ENCODE results near the gene EI24.

The EI24 gene

DNA sequence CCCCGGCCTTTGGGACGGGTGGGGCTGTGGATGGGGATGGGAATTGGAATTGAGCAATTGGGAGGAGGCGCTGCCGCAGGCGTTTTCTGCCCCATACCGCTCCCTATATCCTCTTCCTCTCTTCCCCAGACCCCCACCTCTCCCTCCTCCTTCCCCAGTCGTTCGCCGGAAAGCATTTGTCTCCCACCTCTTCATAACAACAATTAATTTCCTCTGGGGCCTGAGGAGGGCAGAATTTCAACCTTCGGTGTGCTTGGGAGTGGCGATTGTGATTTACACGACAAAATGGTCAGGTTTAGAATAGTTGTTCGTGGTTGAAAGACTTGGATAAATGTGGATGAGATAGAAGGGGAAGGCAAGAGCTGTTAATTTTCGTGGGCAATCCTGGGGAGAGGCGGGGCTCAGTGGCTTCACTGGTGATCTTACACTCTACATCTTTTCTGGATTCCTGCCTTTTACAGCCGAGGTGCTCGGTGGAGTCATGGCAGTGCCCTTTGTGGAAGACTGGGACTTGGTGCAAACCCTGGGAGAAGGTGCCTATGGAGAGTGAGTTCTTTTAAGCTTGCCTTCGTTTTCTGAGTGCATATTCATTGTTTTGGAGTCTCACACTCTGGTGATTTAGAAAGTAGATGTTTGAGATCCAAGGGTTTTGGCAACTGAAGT, 57.1 kb downstream of the EI24 start:
- whole genome bisulfite sequencing, 2 experiments (ENCODE audit: insufficient coverage in 2 of 2): 0 to 4% methylated on average over 5 to 7 of the region's 18 CpGs
- Histone ChIP-seq H3K4me1 (ENCODE audit: control insufficient read depth, insufficient read depth, low read length, poor library complexity, severe bottlenecking) (no peaks in the 10 kb centered on the region), H3K9me3 (ENCODE audit: control insufficient read depth, low read length) (no peaks in the 10 kb centered on the region), H3K4me3 (ENCODE audit: extremely low read depth, insufficient read depth, low read length, poor library complexity, severe bottlenecking) (peak overlapping the region; percentile 59), H3K36me3 (ENCODE audit: control insufficient read depth, insufficient read depth, low read length) (peaks cover 50% of the 10 kb centered on the region), H3K27ac (ENCODE audit: low read depth, low read length, severe bottlenecking) (peak overlapping the region; percentile 94)

DNA sequence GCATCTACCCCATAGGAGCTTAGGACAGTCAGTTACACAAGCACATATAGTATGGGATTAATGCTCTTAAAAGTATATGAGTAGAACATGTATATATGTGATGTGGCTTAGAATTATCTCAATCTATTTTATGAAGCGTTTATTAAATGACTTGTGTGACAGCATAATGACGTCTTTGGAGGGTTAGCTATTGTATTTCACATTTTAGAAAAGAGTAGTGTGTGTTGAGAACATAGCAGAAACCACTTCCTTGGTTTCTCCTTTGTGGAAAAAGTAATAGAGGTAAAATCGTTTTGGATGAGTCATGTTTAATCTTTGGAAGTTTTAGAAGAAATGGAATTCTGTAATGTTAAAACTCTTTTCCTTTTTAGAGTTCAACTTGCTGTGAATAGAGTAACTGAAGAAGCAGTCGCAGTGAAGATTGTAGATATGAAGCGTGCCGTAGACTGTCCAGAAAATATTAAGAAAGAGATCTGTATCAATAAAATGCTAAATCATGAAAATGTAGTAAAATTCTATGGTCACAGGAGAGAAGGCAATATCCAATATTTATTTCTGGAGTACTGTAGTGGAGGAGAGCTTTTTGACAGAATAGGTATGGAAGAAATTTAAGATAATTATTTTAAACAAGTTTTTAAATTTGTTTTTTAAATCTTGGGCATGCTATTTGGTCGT, 58.1 kb downstream of the EI24 start:
- H3K27ac ChIP-seq (ENCODE audit: low read depth, low read length, severe bottlenecking): no peak overlapping the region
- peak overlapping the region; percentile 59 for H3K4me3 ChIP-seq (ENCODE audit: extremely low read depth, insufficient read depth, low read length, poor library complexity, severe bottlenecking)
- peaks cover 51% of the 10 kb centered on the region for H3K36me3 ChIP-seq (ENCODE audit: control insufficient read depth, insufficient read depth, low read length)
- H3K9me3 ChIP-seq (ENCODE audit: control insufficient read depth, low read length): no peaks in the 10 kb centered on the region
- 46 to 60% methylated on average over 2 to 6 of the region's 7 CpGs for WGBS, 2 experiments (ENCODE audit: insufficient coverage in 2 of 2)
- H3K4me1 ChIP-seq (ENCODE audit: control insufficient read depth, insufficient read depth, low read length, poor library complexity, severe bottlenecking): no peaks in the 10 kb centered on the region

All from mesodermal cell (in vitro differentiated cells).